Parathyroid adenoma (tissue), 2 donors: ENCODE data around the gene IFI6.

ENCODE experiments used
- H2AFZ ChIP-seq: fragments of 300-600 bp; sonication (generic); one replicate; pipeline ENCODE4 v1.7.0; 2017; ENCODE audit warnings: antibody characterized with exemption, mild to moderate bottlenecking
- H3K27ac ChIP-seq: fragments of 300-600 bp; sonication (generic); one replicate; pipeline ENCODE4 v1.7.0; 2017
- H3K27me3 ChIP-seq: fragments of 300-600 bp; sonication (generic); one replicate; pipeline ENCODE4 v1.7.0; 2017; ENCODE audit warnings: low read length; ENCODE audit not compliant: control insufficient read depth, insufficient read depth
- H3K36me3 ChIP-seq: fragments of 300-600 bp; sonication (generic); one replicate; pipeline ENCODE4 v1.7.0; 2017; ENCODE audit warnings: low read length; ENCODE audit not compliant: control insufficient read depth, insufficient read depth
- H3K4me1 ChIP-seq: fragments of 300-600 bp; sonication (generic); one replicate; pipeline ENCODE4 v1.7.0; 2017; ENCODE audit warnings: control low read depth
- H3K4me2 ChIP-seq: fragments of 300-600 bp; sonication (generic); one replicate; pipeline ENCODE4 v1.7.0; 2017; ENCODE audit warnings: low read length
- H3K4me3 ChIP-seq: fragments of 300-600 bp; sonication (generic); one replicate; pipeline ENCODE4 v1.7.0; 2017; ENCODE audit warnings: low read depth, low read length
- H3K79me2 ChIP-seq: fragments of 300-600 bp; sonication (generic); one replicate; pipeline ENCODE4 v1.7.0; 2017; ENCODE audit warnings: control low read depth
- H3K9ac ChIP-seq: fragments of 300-600 bp; sonication (generic); one replicate; pipeline ENCODE4 v1.7.0; 2017; ENCODE audit warnings: mild to moderate bottlenecking
- H3K9me3 ChIP-seq: fragments of 300-600 bp; sonication (generic); one replicate; pipeline ENCODE4 v1.7.0; 2017; ENCODE audit warnings: low read length; ENCODE audit not compliant: control insufficient read depth
- CTCF ChIP-seq: fragments of 300-600 bp; sonication (generic); IDR thresholded peaks from one replicate; pipeline ENCODE4 v1.7.0; 2017; ENCODE audit warnings: antibody characterized with exemption, mild to moderate bottlenecking
- donor health status: primary hyperparathyroidism.

The IFI6 gene

DNA sequence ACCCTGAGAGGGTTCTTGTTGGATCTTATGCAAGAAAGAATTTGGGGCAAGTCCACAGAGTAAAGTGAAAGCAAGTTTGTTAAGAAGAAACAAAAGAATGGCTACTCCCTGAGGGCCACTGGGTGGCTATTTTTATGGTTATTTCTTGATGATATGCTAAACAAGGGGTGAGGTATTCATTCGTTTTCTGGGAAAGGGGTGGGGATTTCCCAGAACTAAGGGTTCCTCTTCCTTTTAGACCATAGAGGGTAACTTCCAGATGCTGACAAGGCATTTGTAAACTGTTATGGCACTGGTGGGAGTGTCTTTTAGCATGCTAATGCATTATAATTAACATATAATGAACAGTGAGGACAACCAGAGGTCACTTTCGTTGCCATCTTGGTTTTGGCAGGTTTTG is 18.2 kb upstream of the IFI6 start:
- Histone ChIP-seq H3K27ac (peak overlapping the region; percentile 32), H3K79me2 (no peaks in the 10 kb centered on the region), H3K36me3 (no peaks in the 10 kb centered on the region), H2AFZ (no peak overlapping the region), H3K9ac (no peak overlapping the region), H3K4me1 (peaks cover 2% of the 10 kb centered on the region), H3K4me2 (no peak overlapping the region), H3K9me3 (no peaks in the 10 kb centered on the region), H3K27me3 (no peaks in the 10 kb centered on the region), H3K4me3 (no peak overlapping the region)
- TF ChIP-seq CTCF, result no peak

GRCh38 chr1:27689423-27690173 is 17.6 kb upstream of the IFI6 start:
- Histone ChIP-seq H3K79me2 (no peaks in the 10 kb centered on the region), H3K36me3 (no peaks in the 10 kb centered on the region), H3K9ac (no peak overlapping the region), H3K27me3 (no peaks in the 10 kb centered on the region), H3K4me2 (peak overlapping the region; percentile 36), H3K9me3 (no peaks in the 10 kb centered on the region), H3K27ac (peak overlapping the region; percentile 32), H2AFZ (peak overlapping the region; percentile 22), H3K4me1 (peaks cover 2% of the 10 kb centered on the region), H3K4me3 (no peak overlapping the region)
- no peak for TF ChIP-seq CTCF

DNA sequence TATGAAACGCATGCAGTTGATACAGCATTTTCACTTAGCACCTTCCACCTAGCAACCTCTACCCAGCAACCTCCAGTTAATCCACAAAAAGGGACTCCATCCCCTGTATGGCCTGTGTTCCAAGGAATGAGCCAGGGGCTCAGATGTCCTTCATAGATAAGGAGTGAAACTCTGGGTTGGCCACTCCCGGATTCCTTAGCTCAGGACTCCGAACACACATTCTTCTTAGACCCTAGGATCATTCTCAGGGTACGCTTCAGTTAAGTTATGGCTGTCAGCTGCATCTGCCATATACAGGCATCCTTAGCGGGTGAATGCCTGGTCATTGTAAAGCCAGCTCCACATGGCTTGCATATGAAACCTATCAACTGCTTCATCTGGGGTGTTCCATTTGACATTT is 15.9 kb upstream of the IFI6 start:
- Histone ChIP-seq H3K27me3 (no peaks in the 10 kb centered on the region), H3K9me3 (no peaks in the 10 kb centered on the region), H2AFZ (no peak overlapping the region), H3K36me3 (no peaks in the 10 kb centered on the region), H3K79me2 (no peaks in the 10 kb centered on the region), H3K9ac (no peak overlapping the region), H3K4me3 (no peak overlapping the region), H3K27ac (no peak overlapping the region), H3K4me2 (no peak overlapping the region), H3K4me1 (peaks cover 2% of the 10 kb centered on the region)
- TF ChIP-seq CTCF, result no peak

- Histone ChIP-seq H3K4me2 (no peak overlapping the region), H3K27ac (no peak overlapping the region), H2AFZ (no peak overlapping the region), H3K36me3 (no peaks in the 10 kb centered on the region), H3K79me2 (no peaks in the 10 kb centered on the region), H3K4me1 (peaks cover 2% of the 10 kb centered on the region), H3K9ac (no peak overlapping the region), H3K4me3 (no peak overlapping the region), H3K9me3 (no peaks in the 10 kb centered on the region), H3K27me3 (no peaks in the 10 kb centered on the region)
- TF ChIP-seq CTCF, result no peak
These were observed 14.4 kb upstream of the IFI6 start for GRCh38 chr1:27686223-27686990.
